Activated CD8-positive, alpha-beta memory T cell treated with anti-CD3 and anti-CD28 coated beads for 4 hours (primary cell): ENCODE results near the gene BCL7A.
"Not testable (repeated sequence)": the region's sequence is repeated elsewhere in the genome, so short reads cannot be mapped to it uniquely, and the experiment has no call there.

Experiments
- DNase-seq, 2 donors: peaks; one replicate each; pipeline ENCODE4 v3.0.0-alpha.2; 2020; ENCODE audit warnings: low read depth in 2 of 2

Gene BCL7A

DNA sequence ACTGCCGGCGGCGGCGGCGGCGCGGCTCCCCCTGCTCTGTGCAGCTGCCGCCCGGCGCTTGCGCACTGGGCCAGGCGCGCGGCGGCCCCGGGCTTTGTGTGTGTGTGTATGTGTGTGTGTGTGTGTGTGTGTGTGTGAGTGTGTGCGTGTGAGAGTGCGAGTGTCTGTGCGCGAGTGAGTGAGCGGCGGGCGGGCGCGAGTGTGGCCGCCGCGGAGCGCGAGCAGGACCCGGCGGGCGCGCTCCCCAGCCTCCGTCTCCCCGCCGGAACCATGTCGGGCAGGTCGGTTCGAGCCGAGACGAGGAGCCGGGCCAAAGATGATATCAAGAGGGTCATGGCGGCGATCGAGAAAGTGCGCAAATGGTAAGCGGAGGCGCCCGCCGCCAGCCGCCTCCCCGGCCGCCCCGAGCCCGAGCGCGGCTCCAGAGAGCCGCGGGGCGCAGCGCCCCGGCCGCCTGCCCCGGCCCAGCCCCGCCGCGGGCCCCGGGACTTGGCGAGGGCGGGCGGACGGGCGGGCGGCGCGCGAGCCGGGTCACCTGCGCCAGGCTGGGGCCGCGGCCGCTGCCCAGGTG is at the start of gene BCL7A:
BCL7A (plus strand) TSS at position 63 of the 571 bp plus-strand sequence; CDS start at position 271, 208 bp downstream.
- peak; percentile 31 to 33 for DNase-seq

GRCh38 chr12:121974026-121974985 is 47.4 kb upstream of the BCL7A start:
- DNase-seq = no peak

DNA sequence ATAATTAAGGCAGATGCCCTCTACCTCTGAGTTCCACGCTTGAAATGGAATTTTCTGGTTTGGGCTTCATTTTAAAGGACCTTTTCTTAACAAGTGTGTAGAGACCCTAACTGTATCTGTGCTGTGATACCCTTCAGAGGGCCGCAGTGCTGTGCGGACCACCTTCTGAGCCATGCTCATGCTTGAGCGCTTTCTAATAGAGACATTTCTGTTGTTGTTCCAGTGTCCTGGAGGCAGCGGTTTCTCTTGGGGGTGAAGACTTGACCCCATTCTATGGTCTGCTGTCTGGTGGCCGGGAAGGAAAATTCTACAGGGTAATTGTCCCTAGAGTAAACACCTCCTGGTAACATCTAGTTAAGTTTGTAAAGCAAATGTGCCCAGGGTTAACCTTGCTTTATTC is 46.7 kb upstream of the BCL7A start:
- DNase-seq = no peak

GRCh38 chr12:121976950-121977349 is 44.7 kb upstream of the BCL7A start:
- DNase-seq = no peak

GRCh38 chr12:121980191-121980891 is 41.3 kb upstream of the BCL7A start:
- no peak for DNase-seq

DNA sequence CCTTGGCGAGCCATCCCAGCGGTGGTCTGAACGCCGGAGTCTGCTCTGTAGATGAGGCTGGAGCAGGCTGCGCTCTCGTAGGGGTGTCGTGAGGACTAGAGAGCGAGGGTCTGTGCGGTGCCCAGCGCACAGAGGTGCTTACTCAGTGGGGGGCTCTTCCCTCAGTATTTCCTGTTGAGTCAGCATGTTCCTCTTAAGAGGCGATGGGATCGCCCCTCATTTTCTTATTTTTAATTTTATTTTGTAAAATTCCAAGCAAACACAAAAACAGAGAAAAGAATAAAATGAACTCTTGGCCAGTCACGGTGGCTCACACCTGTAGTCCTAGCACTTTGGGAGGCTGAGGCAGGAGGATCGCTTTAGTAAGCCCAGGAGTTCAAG is 40.8 kb upstream of the BCL7A start:
- DNase-seq = no peak

DNA sequence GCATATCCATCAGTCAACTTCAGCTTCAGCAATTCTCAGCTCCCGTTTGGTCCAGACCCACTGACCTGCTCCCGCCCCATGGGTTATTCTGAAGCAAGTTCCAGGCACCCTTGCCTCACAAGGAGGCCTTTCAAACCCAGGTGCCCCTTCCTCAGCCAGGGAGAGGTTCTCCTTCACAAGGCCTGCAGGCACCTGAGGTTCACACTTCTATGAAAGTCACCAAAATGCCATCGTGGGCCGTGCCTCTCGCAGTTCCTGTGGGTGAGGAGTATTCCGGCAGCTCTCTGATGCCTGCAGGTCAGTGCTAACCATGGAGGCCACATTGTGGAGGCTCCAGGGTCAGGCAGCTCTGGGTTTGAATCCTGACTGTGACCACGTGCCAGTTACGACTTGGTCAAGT is 40.2 kb upstream of the BCL7A start:
- DNase-seq = no peak

- no peak for DNase-seq
Observed at GRCh38 chr12:121982950-121983349, 38.7 kb upstream of the BCL7A start.

DNA sequence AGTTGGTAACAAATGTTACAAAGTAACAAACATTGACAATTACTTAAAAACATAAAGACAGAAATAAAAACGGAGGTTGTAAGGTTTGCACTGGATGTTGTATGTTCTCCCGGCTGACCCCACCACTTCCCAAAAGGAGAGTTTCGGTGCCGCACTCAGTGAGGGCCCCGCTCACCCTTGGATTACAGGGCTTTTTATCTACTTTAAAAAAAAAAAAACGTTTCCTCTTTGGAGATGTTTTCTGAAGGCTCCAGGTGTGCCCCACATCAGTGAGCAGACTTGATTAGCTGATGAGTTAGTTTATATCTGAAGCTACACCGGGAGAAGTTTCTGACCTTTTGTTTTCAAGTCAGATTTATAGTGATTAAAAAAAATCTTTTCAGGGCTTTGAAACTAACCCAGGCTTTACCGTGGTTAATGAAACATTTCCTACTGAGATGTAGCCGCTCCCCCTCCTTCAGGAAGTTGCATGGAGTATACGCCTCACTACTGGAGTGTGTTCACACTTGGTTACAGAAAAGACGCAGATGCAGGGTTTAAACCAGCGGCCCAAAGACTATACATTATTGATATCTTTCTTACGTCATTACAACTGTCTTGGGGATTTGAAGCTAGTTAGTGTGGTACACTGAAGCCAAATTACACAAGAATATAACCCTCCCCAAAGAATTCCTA is 38.0 kb upstream of the BCL7A start:
- no peak for DNase-seq

GRCh38 chr12:121986489-121987245 is 35.0 kb upstream of the BCL7A start:
- no peak for DNase-seq

GRCh38 chr12:121988519-121988918 is 33.2 kb upstream of the BCL7A start:
- not testable (repeated sequence) for DNase-seq

DNA sequence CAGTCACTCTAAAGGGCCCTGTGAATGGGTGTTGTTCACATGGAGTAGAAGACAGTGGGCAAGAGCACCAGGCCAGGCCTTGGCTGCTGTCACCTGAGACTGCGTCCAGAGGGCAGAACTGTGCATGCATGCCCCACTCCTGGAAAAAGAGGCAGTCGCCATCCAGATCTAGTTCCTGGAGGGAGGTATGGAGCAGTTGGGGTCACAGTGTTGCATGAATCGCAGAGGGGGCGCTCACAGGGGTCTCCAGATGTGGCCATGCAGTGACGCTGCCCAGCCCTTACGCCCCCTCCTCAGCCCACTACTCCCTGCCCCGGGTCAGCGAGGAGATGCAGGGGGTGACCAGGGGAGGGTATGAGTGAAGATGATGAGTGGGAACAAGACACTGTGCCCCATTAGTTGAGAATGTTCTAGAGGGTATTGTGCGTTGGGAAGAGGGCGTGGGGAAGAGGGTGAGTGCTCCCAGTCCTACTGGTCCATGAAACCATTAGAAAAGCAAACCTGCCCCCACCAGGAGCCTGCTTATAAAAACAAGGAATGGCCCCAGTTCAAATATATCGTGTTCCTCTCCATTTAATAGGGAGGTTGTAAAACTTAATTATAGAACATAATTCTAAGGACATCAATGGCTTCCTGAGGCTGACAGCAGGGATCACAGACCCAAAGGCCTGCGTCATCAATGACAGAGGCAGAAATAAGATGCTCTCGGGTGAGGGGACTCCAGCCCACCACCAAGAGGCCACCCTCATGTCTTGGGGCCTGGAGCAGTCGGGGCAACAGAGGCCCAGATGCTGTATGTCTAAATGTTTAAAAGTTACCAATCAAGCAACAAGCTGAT is 32.2 kb upstream of the BCL7A start:
- DNase-seq = no peak

- no peak for DNase-seq
Observed at GRCh38 chr12:121990114-121990647, 31.5 kb upstream of the BCL7A start.

- no peak for DNase-seq
Observed at GRCh38 chr12:121990692-121991603, 30.7 kb upstream of the BCL7A start.

DNA sequence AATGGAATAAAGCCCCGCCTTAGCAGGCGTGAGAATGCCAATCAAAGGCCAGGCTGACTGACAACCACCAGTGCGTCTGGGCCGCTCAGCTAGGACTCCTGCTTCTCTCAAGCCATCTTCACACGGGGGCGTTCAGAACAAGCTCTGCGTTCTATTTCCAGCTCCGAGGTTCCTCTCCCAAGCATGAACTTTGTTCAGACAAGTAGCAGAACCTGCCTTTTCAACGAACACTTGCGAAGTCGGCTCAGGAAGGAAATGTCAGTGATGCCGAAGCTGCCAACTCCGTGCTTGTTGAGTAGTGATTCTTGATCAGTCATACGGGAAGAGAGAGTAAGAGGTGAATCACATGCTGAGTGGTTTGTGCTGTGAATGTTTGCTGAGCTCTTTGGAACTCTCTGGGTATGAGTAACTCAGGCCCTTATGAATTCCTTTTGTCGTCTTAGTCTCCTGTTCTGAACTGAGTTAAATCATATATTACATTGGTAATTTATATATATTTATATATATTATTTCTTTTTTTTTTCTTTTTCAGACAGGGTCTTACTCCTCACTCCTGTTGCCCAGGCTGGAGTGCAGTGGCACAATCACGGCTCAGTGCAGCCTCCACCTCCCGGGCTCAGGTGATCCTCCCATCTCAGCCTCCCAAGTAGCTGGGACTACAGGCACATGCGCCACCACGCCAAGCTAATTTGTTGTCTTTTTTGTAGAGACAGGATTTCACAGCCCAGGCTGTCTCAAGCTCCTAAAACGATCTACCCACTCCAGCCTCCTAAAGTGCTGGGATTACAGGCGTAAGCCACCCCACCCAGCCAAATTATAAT is 29.4 kb upstream of the BCL7A start:
- DNase-seq = peak in 1 of 2 donors; percentile 1

DNA sequence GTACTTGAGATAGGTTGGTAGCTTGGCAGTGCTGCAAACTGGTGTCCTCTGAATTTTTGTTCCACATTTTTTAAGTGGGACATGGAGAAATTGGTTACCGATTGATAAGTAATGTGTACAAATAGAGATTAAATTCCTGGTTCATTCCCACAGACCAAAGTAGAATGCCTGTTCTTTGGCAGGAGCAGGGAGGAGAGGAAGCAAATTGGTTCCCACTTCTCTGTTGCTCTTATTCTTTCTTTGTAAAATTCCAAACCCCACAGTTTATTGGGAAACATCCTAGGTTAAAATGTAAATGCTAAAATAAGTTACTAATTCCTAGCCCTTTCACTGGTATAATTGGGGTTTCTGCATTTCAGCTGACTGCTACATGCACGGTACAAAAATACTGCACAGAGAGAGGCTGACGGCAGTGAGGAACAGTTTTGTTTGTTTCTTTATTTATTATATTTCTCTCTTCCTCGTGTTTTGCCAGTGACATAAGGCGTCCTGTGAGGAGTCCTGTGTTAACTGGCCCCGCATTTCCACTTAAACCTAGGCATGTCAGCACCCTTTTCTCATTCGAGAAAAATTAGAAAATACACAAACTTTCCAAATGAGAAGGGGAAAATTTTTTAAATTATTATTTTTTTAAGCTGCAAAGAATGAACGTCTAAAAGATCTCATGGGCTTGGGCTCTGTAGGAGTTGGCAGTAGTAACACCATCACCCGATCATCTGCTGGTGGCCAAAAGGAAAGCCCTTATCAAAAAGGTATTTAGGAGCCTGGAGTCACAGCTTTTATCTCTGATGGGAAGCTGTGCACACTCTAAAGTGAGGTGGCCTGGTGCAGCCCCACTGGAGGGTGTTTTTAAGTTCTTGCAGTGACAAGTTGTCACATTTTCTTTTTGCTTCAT is 25.4 kb upstream of the BCL7A start:
- no peak for DNase-seq
